Transverse colon (tissue), 3 donors: ENCODE data around the gene PASK.

Experiments
- CTCF ChIP-seq, 5 experiments: fragments of 200-600 bp in 3 of 5; fragments of 450-650 bp in 2 of 5; sonication (generic) in 3 of 5; IDR thresholded peaks; 1 replicate in 2 of 5; 2 replicates in 3 of 5; pipeline ENCODE4 v1.5.1; 2016 to 2017; ENCODE audit warnings: antibody characterized with exemption in 5 of 5, inconsistent platforms in 3 of 5, mild to moderate bottlenecking in 2 of 5, moderate library complexity in 1 of 5
- EP300 ChIP-seq: sonication (generic); formaldehyde crosslinking; IDR thresholded peaks from one replicate; pipeline ENCODE4 v1.6.1; 2017; ENCODE audit warnings: antibody characterized with exemption, low read depth
- POLR2A ChIP-seq: fragments of 450-650 bp; IDR thresholded peaks from one replicate; pipeline ENCODE4 v1.6.1; 2016; ENCODE audit warnings: antibody characterized with exemption, mild to moderate bottlenecking, moderate library complexity

- TF ChIP-seq CTCF (IDR thresholded peaks at IDR 0.05) (no peak), POLR2A (peak; percentile 90), EP300 (no peak)
These were observed 47.0 kb downstream of the PASK start, which contains the start of gene MTERF4 for GRCh38 chr2:241102239-241102803.
